GM12873 (cell line): Measurements from ENCODE around the gene RAB35.

Source experiments
- CTCF ChIP-seq: IDR thresholded peaks from 2 replicates; pipeline ENCODE4 v1.5.1; 2012; ENCODE audit warnings: low read depth, mild to moderate bottlenecking, moderate library complexity, low read length, control low read depth; ENCODE audit not compliant: insufficient read depth; ENCODE audit errors: missing control alignments

RAB35 gene

GRCh38 chr12:120115066-120115465 lies 1.5 kb downstream of the RAB35 start:
- no peak for TF ChIP-seq CTCF

GRCh38 chr12:120110550-120111501 lies 5.7 kb downstream of the RAB35 start:
- TF ChIP-seq CTCF, result peak; percentile 5

GRCh38 chr12:120109570-120110267 lies 6.8 kb downstream of the RAB35 start:
- TF ChIP-seq CTCF, result no peak

GRCh38 chr12:120106151-120106550 lies 10.4 kb downstream of the RAB35 start:
- no peak for TF ChIP-seq CTCF

GRCh38 chr12:120103371-120103770 lies 13.2 kb downstream of the RAB35 start:
- TF ChIP-seq CTCF, result no peak

GRCh38 chr12:120103044-120103338 lies 13.6 kb downstream of the RAB35 start:
- TF ChIP-seq CTCF, result no peak
